ENCODE data around the gene PTGIS.

- TF ChIP-seq POLR2A (IDR thresholded peaks at IDR 0.05; ENCODE audit: low read depth, low read length) (no peak), POLR2AphosphoS5 (IDR thresholded peaks at IDR 0.05; ENCODE audit: low read depth, low read length) (no peak)
Observed at GRCh38 chr20:49523767-49524360, 44.1 kb downstream of the PTGIS start.
